K562 (cell line): Measurements from ENCODE around the gene MBNL1. TPM values are rescaled to one million over a fixed set of nuclear protein-coding genes. Genes with fewer than 3 reads are reported as not detected.

Experiments
- ATF3 ChIP-seq, 2 experiments: fragments of 450-650 bp in 1 of 2; sonication (generic) in 1 of 2; formaldehyde crosslinking in 1 of 2; IDR thresholded peaks in 1 of 2; conservative IDR thresholded peaks in 1 of 2; 2 replicates each; pipeline versions ENCODE4 v1.6.1 to v1.8.1; 2016 to 2023; ENCODE audit warnings: mild to moderate bottlenecking in 2 of 2, moderate library complexity in 2 of 2, inconsistent platforms in 1 of 2, missing genetic modification reagents in 1 of 2
- BCLAF1 ChIP-seq, 2 experiments: fragments of 450-650 bp in 1 of 2; IDR thresholded peaks; 2 replicates each; pipeline ENCODE4 v1.6.1; 2011 to 2017; ENCODE audit warnings: low read depth in 2 of 2, antibody characterized with exemption in 1 of 2, borderline replicate concordance in 1 of 2, low read length in 1 of 2, mild to moderate bottlenecking in 1 of 2, mixed read lengths in 1 of 2; ENCODE audit not compliant: control insufficient read depth in 1 of 2
- ETV6 ChIP-seq, 3 experiments: fragments of 150-350 bp in 1 of 3; sonication (generic) in 1 of 3; formaldehyde crosslinking in 1 of 3; IDR thresholded peaks; 2 replicates each; pipeline versions ENCODE4 v1.6.1 to v1.8.0; 2014 to 2022; ENCODE audit warnings: borderline replicate concordance in 2 of 3, low read depth in 2 of 3, antibody characterized with exemption in 1 of 3, low read length in 1 of 3, mild to moderate bottlenecking in 1 of 3, missing genetic modification reagents in 1 of 3
- FOXP1 ChIP-seq: sonication (generic); formaldehyde crosslinking; IDR thresholded peaks from 2 replicates; pipeline ENCODE4 v1.8.0; 2022; ENCODE audit warnings: mild to moderate bottlenecking, missing genetic modification reagents
- NCOR1 ChIP-seq: fragments of 450-650 bp; IDR thresholded peaks from 2 replicates; pipeline ENCODE4 v1.6.1; 2016; ENCODE audit warnings: mild to moderate bottlenecking, moderate library complexity
- PATZ1 ChIP-seq: fragments of 250-450 bp; sonication (Bioruptor Pico); IDR thresholded peaks from 2 replicates; pipeline ENCODE4 v1.5.0; 2020; ENCODE audit warnings: mild to moderate bottlenecking, borderline replicate concordance
- POLR3G ChIP-seq: IDR thresholded peaks from 2 replicates; pipeline ENCODE4 v1.6.1; 2011; ENCODE audit not compliant: insufficient read length, insufficient replicate concordance; ENCODE audit errors: extremely low read depth
- ZNF23 ChIP-seq: fragments of 250-450 bp; sonication (Bioruptor Pico); IDR thresholded peaks from 2 replicates; pipeline ENCODE4 v1.4.0; 2020; ENCODE audit warnings: mild to moderate bottlenecking
- ZNF232 ChIP-seq: sonication (generic); formaldehyde crosslinking; IDR thresholded peaks from 2 replicates; pipeline ENCODE4 v1.8.0; 2022; ENCODE audit warnings: mild to moderate bottlenecking, missing genetic modification reagents
- ZNF407 ChIP-seq: fragments of 450-650 bp; IDR thresholded peaks from 2 replicates; pipeline ENCODE4 v1.6.1; 2016; ENCODE audit warnings: low read depth
- ZNF79 ChIP-seq: fragments of 250-450 bp; sonication (Bioruptor Pico); IDR thresholded peaks from 2 replicates; pipeline ENCODE4 v1.4.0; 2020; ENCODE audit warnings: low read depth, mild to moderate bottlenecking, moderate library complexity
- polyA plus RNA-seq, 8 experiments: library from polyadenylated mRNA; depleted of rRNA in 4 of 8; stranded (reverse) in 5 of 8; unstranded in 3 of 8; fragments of >200 nt; fragmentation: Nextera tagmentation in 2 of 8; fragmentation: Illumina TruSeq in 1 of 8; extraction: Ambion mirVana in 2 of 8; extraction: Trizol in 1 of 8; gene quantifications; 2 replicates each; pipeline versions ENCODE4 v1.2.1 to v1.2.3, GENCODE V29; 2011 to 2014; ENCODE audit warnings: inconsistent platforms in 1 of 8, missing spikeins in 1 of 8
- total RNA-seq, 7 experiments: library from RNA; depleted of rRNA in 6 of 7; stranded (reverse); fragments of >200 nt in 6 of 7; fragmentation: Illumina TruSeq in 2 of 7; extraction: Trizol in 2 of 7; gene quantifications; 2 replicates each; pipeline versions ENCODE4 v1.2.1 to v1.2.3, GENCODE V29; 2011 to 2021; ENCODE audit warnings: low replicate concordance in 1 of 7

MBNL1 gene
- total and polyA plus RNA-seq, 9 of the 15 experiments (the other 6 are each of a cell fraction or from before 2014, with no cell fraction given), result 70.3 to 243 (median 220) TPM

- TF ChIP-seq ZNF407 (no peak), POLR3G (no peak), BCLAF1 (IDR thresholded peaks at IDR 0.05; ENCODE audit: borderline replicate concordance in 1 of 2, control insufficient read depth in 1 of 2, low read depth in 2 of 2, low read length in 1 of 2) (peak in 1 of 2 experiments; percentile 71; a peak in 1 of 4 replicates), FOXP1 (CRISPR knock-in tag) (no peak), ZNF23 (no peak), ZNF232 (CRISPR knock-in tag) (no peak), NCOR1 (peak; percentile 54), ETV6 (IDR thresholded peaks at IDR 0.05; ENCODE audit: borderline replicate concordance in 1 of 2, low read depth in 2 of 2, low read length in 1 of 2) (no peak), ETV6 (CRISPR knock-in tag; IDR thresholded peaks at IDR 0.05; ENCODE audit: borderline replicate concordance) (no peak), ZNF79 (no peak), ATF3 (IDR thresholded peaks at IDR 0.05) (no peak; the same call in 1 of the 2 replicates), ATF3 (CRISPR knock-in tag; conservative IDR thresholded peaks at IDR 0.05) (no peak), PATZ1 (no peak)
Measured at GRCh38 chr3:152268555-152269055, at the start of gene MBNL1 (continued).
